Measurements from ENCODE around the gene OTC. TPM values are rescaled to one million over a fixed set of nuclear protein-coding genes. Genes with fewer than 3 reads are reported as not detected.

Gene OTC
- total RNA-seq, 1 experiment from 2014 or later = not detected

- Histone ChIP-seq H3T11ph (ENCODE audit: low read length) (no peak overlapping the region), H3K79me2 (ENCODE audit: insufficient read depth, low read length) (no peaks in the 10 kb centered on the region), H3K9me3 (ENCODE audit: control insufficient read depth, low read depth, low read length) (no peaks in the 10 kb centered on the region), H2BK15ac (ENCODE audit: low read depth, low read length) (no peak overlapping the region), H3K27ac (ENCODE audit: insufficient read length, low read depth, low read length) (no peak overlapping the region), H2BK120ac (ENCODE audit: low read depth, low read length, poor library complexity, severe bottlenecking) (no peak overlapping the region), H4K8ac (replicated peaks; ENCODE audit: insufficient read length, low read depth, low read length) (no peak overlapping the region), H3K56ac (ENCODE audit: insufficient read length, low read depth, low read length) (no peak overlapping the region), H3K4ac (ENCODE audit: low read depth, low read length) (no peak overlapping the region), H3K18ac (ENCODE audit: insufficient read length, low read depth, low read length) (no peak overlapping the region), H2BK20ac (ENCODE audit: low read depth, low read length, poor library complexity, severe bottlenecking) (no peak overlapping the region), H3K9ac (ENCODE audit: extremely low read depth, insufficient read length, low read length) (peak overlapping the region; percentile 2), H2AFZ (ENCODE audit: low read length) (no peak overlapping the region), H3K14ac (ENCODE audit: insufficient read depth, low read length) (no peak overlapping the region), H2BK12ac (ENCODE audit: insufficient read length, low read depth, low read length) (no peak overlapping the region), H2BK5ac (ENCODE audit: insufficient read length, low read length) (no peak overlapping the region), H3K23me2 (ENCODE audit: insufficient read length, low read depth, low read length, poor library complexity, severe bottlenecking) (no peaks in the 10 kb centered on the region), H2AK5ac (ENCODE audit: insufficient read length, low read length) (no peak overlapping the region), H3K27me3 (ENCODE audit: insufficient read depth, low read length) (no peaks in the 10 kb centered on the region), H4K91ac (ENCODE audit: insufficient read length, low read depth, low read length) (no peak overlapping the region), H4K20me1 (ENCODE audit: control insufficient read depth, insufficient read depth, insufficient read length) (no peaks in the 10 kb centered on the region), H3K79me1 (ENCODE audit: insufficient read depth, low read depth, low read length, poor library complexity, severe bottlenecking) (no peaks in the 10 kb centered on the region), H3K4me1 (ENCODE audit: insufficient read depth, low read length) (no peaks in the 10 kb centered on the region), H3K4me2 (ENCODE audit: insufficient read depth, insufficient read length, low read length) (peak overlapping the region; percentile 36), H3K23ac (ENCODE audit: insufficient read length, low read depth, low read length) (no peak overlapping the region), H4K5ac (ENCODE audit: insufficient read length, low read depth, low read length) (no peak overlapping the region)
- TF ChIP-seq, protein P1, sequence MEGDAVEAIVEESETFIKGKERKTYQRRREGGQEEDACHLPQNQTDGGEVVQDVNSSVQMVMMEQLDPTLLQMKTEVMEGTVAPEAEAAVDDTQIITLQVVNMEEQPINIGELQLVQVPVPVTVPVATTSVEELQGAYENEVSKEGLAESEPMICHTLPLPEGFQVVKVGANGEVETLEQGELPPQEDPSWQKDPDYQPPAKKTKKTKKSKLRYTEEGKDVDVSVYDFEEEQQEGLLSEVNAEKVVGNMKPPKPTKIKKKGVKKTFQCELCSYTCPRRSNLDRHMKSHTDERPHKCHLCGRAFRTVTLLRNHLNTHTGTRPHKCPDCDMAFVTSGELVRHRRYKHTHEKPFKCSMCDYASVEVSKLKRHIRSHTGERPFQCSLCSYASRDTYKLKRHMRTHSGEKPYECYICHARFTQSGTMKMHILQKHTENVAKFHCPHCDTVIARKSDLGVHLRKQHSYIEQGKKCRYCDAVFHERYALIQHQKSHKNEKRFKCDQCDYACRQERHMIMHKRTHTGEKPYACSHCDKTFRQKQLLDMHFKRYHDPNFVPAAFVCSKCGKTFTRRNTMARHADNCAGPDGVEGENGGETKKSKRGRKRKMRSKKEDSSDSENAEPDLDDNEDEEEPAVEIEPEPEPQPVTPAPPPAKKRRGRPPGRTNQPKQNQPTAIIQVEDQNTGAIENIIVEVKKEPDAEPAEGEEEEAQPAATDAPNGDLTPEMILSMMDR (conservative IDR thresholded peaks at IDR 0.05) = no peak
- peak overlapping the region; percentile 84 to 91 for H3K4me3 Mint-ChIP-seq
- no peak overlapping the region for H3K27ac Mint-ChIP-seq
- peaks cover 3 to 8% of the 10 kb centered on the region in 2 experiments; a peak in 2 of 4 replicates for H3K4me1 Mint-ChIP-seq
- no peak for DNase-seq
- peaks cover 51% of the 10 kb centered on the region in 2 experiments for H3K9me3 Mint-ChIP-seq
- no peaks in the 10 kb centered on the region for H3K27me3 Mint-ChIP-seq (ENCODE audit: low read depth)
- peaks cover 0 to 2% (median 2%) of the 10 kb centered on the region in 3 experiments; a peak in 3 of 7 replicates for H3K36me3 Mint-ChIP-seq (ENCODE audit: insufficient read depth in 1 of 3, low read depth in 3 of 3)
- WGBS (ENCODE audit: extremely low coverage, insufficient read length, low lambda C conversion rate) = no CpG with 5 or more reads among the region's 3 CpGs
Observed at GRCh38 chrX:38326086-38326485, 26.3 kb upstream of the OTC start.
